Fibroblast of the aortic adventitia (primary cell): ENCODE results near the gene BLMH. TPM values are rescaled to one million over a fixed set of nuclear protein-coding genes. Genes with fewer than 3 reads are reported as not detected.

Experiments used
- DNase-seq: peaks from one replicate; pipeline ENCODE4 v3.0.0-alpha.2; 2010; ENCODE audit warnings: low read depth
- H3K4me3 ChIP-seq: 2 replicates; pipeline ENCODE4 v1.5.1; 2011; ENCODE audit warnings: low read depth, mild to moderate bottlenecking, control low read depth, low read length, moderate library complexity
- total RNA-seq: library from RNA; depleted of rRNA; stranded (reverse); fragments of >200 nt; gene quantifications from 2 replicates; pipeline ENCODE4 v1.2.3, GENCODE V29; 2012; ENCODE audit warnings: low replicate concordance
- TF ChIP-seq, protein P1 (sequence below): IDR thresholded peaks from 2 replicates; pipeline ENCODE4 v1.5.1; 2011; ENCODE audit warnings: mild to moderate bottlenecking, low read length, control low read depth, inconsistent platforms; ENCODE audit not compliant: insufficient read depth

The BLMH gene
- total RNA-seq, 1 donor, result 30.5 TPM

DNA sequence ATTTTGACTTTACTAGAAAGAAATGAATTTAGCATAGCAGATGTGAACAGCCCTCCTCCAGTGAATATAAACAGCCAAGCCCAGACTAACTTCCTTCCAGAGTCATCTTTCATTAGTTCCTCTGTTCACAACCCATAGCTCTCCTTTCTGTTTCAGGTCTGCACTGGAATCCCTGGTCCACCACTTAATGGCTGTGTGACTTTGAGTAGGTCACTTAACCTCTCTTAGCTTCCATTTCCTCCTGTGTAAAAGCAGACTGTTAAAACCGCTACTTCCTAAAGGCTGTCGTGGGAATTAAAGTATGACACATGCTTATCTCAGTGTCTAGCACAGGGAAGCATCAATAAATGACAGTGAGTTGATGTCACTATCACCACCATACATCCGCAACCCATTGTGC lies 63.7 kb downstream of the BLMH start:
- no peak overlapping the region for H3K4me3 ChIP-seq
- TF ChIP-seq, protein P1, sequence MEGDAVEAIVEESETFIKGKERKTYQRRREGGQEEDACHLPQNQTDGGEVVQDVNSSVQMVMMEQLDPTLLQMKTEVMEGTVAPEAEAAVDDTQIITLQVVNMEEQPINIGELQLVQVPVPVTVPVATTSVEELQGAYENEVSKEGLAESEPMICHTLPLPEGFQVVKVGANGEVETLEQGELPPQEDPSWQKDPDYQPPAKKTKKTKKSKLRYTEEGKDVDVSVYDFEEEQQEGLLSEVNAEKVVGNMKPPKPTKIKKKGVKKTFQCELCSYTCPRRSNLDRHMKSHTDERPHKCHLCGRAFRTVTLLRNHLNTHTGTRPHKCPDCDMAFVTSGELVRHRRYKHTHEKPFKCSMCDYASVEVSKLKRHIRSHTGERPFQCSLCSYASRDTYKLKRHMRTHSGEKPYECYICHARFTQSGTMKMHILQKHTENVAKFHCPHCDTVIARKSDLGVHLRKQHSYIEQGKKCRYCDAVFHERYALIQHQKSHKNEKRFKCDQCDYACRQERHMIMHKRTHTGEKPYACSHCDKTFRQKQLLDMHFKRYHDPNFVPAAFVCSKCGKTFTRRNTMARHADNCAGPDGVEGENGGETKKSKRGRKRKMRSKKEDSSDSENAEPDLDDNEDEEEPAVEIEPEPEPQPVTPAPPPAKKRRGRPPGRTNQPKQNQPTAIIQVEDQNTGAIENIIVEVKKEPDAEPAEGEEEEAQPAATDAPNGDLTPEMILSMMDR, result no peak
- DNase-seq, result no peak

DNA sequence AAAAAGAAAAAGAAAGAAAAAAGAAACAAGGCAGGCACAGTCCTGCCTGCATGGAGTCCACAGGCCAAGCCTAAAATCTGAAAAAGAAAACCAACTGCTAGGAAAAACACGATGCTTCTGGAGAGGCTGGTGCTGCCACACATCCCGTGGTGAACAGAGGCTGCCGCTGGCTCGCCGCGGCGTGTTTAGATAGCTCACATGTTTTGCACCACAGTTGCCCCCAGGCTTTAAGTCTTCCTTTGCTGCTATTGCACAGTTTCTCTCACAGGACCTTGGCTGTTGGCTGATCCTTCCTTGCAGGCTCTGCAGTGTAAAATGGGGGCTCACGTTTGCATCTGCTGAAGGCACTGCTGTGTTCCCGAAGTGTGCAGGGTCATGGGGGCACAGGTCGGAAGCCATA lies 64.9 kb downstream of the BLMH start:
- no peak for DNase-seq
- TF ChIP-seq, protein P1, result no peak

DNA sequence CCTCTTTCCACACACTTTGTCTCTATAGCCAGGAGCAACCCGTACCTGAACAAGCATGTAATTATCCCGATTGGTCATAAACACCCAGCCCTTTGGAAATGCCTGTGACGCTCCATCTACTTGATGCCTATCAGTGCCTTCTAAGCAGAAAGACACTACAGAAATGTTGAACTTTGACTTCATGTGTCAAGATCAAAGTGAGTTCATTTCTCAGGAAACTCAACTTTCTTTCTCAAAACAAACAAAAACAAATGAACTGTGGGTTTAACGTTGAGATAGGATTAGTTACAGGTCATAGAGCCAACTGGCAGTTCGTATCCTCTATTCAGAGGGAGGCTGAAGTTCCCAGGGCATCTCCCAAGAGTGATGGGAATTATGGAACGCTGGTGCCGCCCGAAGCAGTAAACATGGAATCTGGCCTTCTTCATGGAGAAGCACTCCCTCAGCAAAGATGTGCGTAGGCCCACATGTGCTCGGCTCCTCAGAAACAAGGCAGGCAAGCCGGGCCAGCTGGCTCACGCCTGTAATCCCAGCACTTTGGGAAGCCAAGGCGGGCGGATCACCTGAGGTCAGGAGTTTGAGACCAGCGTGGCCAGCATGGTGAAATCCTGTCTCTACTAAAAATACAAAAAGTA lies 65.7 kb downstream of the BLMH start:
- DNase-seq, result no peak
- TF ChIP-seq, protein P1, result no peak
- no peak overlapping the region for H3K4me3 ChIP-seq

More for the DNA sequence above, 64.9 kb downstream of the BLMH start:
- H3K4me3 ChIP-seq, result no peak overlapping the region

DNA sequence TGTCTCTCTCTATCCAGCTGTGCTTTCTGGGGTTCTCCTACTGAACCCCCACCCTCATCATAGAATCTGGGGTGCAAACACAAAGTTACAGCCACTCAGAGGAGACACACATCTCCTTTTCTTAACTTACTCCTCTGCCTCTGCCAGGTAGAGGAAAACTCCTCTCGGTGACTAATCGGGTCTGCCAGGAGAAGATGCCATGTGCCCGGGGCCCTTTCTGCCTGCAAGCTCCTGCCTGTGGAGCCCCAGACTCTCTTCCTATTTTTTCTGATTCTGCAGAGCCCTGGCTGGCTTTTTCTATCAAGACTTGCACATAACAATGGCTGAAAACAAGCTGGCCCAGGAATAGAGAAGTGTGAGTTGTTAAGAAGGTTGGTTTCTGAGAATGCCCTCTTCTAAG lies 66.6 kb downstream of the BLMH start:
- DNase-seq, result no peak
- no peak overlapping the region for H3K4me3 ChIP-seq
- TF ChIP-seq, protein P1, result no peak

DNA sequence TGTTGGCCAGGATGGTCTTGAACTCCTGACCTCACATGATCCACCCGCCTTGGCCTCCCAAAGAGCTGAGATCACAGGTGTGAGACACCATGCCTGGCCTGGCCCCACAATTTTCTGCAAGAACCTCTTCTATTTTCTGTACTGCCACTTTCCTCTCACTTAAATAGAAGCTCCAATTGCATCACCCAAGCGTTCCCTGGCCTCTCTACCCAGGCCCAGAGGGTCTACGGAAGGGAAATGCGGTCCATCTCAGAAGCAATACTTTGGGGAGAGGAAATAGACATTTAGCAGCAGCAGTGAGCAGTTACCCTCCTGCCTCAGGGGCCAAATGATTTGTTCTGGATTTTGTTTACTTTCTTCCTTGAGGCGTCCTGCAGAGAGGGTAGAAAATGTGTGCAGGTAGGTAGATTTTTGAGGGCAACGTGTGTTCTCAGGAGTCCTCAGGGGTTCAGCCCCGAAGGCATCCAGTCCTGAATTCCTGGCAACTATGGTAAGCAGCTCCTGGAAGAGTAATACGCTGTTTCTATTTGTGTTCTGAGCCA lies 67.3 kb downstream of the BLMH start:
- DNase-seq, result no peak
- TF ChIP-seq, protein P1, result no peak

DNA sequence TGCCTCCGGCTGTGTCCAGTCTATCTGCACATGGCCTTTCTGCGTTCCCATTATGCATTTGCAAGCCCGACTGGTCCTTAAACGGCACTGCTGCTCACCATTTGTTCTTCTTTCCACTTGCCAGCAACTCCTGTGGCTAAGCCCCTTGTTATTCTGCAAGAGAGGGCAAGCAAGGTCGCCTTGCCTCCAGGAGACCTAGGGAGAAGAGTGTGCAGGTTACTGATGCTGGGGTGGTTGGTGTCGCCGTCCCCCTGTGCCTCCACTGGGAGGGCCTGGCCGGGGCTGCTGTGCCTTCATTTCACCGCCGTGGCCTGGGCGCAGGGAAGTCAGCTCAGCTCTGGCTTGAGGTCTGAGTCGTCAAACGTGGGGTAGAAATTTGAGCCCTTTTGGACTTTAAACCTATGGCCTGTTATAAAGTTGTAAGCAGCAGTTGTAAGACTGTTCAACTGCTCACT lies 69.0 kb downstream of the BLMH start:
- TF ChIP-seq, protein P1, result no peak
- DNase-seq, result no peak
- H3K4me3 ChIP-seq, result no peak overlapping the region

More for the DNA sequence above, 67.3 kb downstream of the BLMH start:
- no peak overlapping the region for H3K4me3 ChIP-seq

DNA sequence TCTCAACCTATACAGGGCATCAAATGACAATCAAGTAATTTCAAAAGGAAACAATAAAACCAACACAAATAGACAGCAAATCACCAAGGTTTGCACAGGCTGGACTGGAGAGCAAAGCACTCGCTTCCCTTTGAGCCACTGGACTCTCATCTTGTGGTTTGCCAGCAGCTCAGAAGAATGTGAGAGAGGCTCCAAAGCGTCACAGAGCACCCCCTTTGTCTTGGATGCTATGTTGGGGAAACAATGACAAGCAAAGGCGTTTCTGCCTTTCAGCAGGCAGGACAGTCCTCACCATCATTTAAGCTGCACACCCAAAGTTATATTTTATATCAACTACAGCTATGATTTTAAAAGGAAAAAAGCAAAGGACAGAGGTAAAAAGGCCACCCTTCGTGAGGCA lies 69.5 kb downstream of the BLMH start:
- DNase-seq, result no peak
- H3K4me3 ChIP-seq, result no peak overlapping the region
- TF ChIP-seq, protein P1, result no peak
